Esophagus (tissue), 2 donors: Measurements from ENCODE around the gene TGFBI. TPM values are rescaled to one million over a fixed set of nuclear protein-coding genes. Genes with fewer than 3 reads are reported as not detected.
"Not testable (repeated sequence)": the region's sequence is repeated elsewhere in the genome, so short reads cannot be mapped to it uniquely, and the experiment has no call there.

Experiments
- H3K27ac ChIP-seq, 2 donors: one replicate each; pipeline ENCODE4 v1.5.1; 2013; ENCODE audit warnings: low read depth in 2 of 2, mild to moderate bottlenecking in 2 of 2, inconsistent platforms in 1 of 2, low read length in 1 of 2, moderate library complexity in 1 of 2
- H3K27me3 ChIP-seq, 2 donors: one replicate each; pipeline ENCODE4 v1.6.1; 2013; ENCODE audit warnings: low read length in 2 of 2, control low read depth in 1 of 2, mild to moderate bottlenecking in 1 of 2; ENCODE audit not compliant: insufficient read depth in 2 of 2, control insufficient read depth in 1 of 2
- H3K36me3 ChIP-seq, 2 donors: one replicate each; pipeline ENCODE4 v1.6.1; 2013; ENCODE audit warnings: low read length in 1 of 2; ENCODE audit not compliant: control insufficient read depth in 2 of 2, insufficient read depth in 2 of 2
- H3K4me1 ChIP-seq, 2 donors: one replicate each; pipeline ENCODE4 v1.6.1; 2013; ENCODE audit warnings: low read length in 1 of 2; ENCODE audit not compliant: control insufficient read depth in 2 of 2, insufficient read depth in 2 of 2
- H3K4me3 ChIP-seq, 2 donors: one replicate each; pipeline ENCODE4 v1.5.1; 2013; ENCODE audit warnings: low read length in 2 of 2, mild to moderate bottlenecking in 2 of 2, low read depth in 1 of 2, moderate library complexity in 1 of 2
- H3K9me3 ChIP-seq, 2 donors: one replicate each; pipeline ENCODE4 v1.6.1; 2013; ENCODE audit warnings: mild to moderate bottlenecking in 2 of 2, low read depth in 1 of 2, low read length in 1 of 2, moderate library complexity in 1 of 2; ENCODE audit not compliant: control insufficient read depth in 2 of 2, insufficient read depth in 1 of 2
- WGBS, 2 donors: extraction: QIAGEN DNeasy Blood & Tissue Kit; methylation state at CpG; one replicate each; pipeline ENCODE4 v1.1.7; 2013; 5-methylcytosine and 5-hydroxymethylcytosine counted together
- polyA plus RNA-seq, 2 donors: library from polyadenylated mRNA; stranded (reverse); fragments of 200-250 nt; gene quantifications; one replicate each; pipeline ENCODE4 v1.2.3, GENCODE V29; 2013
- donor health status: healthy with polysubstance abuse.
- donor health status: Bipolar disorder and iron deficiency.

The TGFBI gene
- polyA plus RNA-seq, 2 donors: 13.9 to 14.0 TPM

GRCh38 chr5:136037001-136037705 lies 8.4 kb downstream of the TGFBI start:
- Histone ChIP-seq H3K4me3 (no peak overlapping the region), H3K4me1 (peaks cover 4 to 19% of the 10 kb centered on the region in 2 donors), H3K27ac (peak overlapping the region; percentile 6 to 44), H3K27me3 (no peaks in the 10 kb centered on the region), H3K36me3 (no peaks in the 10 kb centered on the region), H3K9me3 (no peaks in the 10 kb centered on the region)
- WGBS, 2 donors: 55 to 59% methylated on average over 10 of the region's 10 CpGs

- Histone ChIP-seq H3K4me3 (no peak overlapping the region), H3K27ac (no peak overlapping the region), H3K27me3 (no peaks in the 10 kb centered on the region), H3K4me1 (peaks cover 3 to 14% of the 10 kb centered on the region in 2 donors), H3K9me3 (no peaks in the 10 kb centered on the region), H3K36me3 (no peaks in the 10 kb centered on the region)
- 84 to 89% methylated on average over 4 of the region's 4 CpGs for WGBS, 2 donors
These were observed 9.8 kb downstream of the TGFBI start for GRCh38 chr5:136038635-136039034.

GRCh38 chr5:136039202-136039601 lies 10.4 kb downstream of the TGFBI start:
- 90 to 97% methylated on average over 2 of the region's 2 CpGs for WGBS, 2 donors
- peaks cover 0 to 11% of the 10 kb centered on the region in 2 donors for H3K4me1 ChIP-seq

GRCh38 chr5:136040746-136041415 lies 12.1 kb downstream of the TGFBI start:
- peaks cover 0 to 8% of the 10 kb centered on the region in 2 donors for H3K4me1 ChIP-seq
- no peaks in the 10 kb centered on the region for H3K36me3 ChIP-seq
- no peaks in the 10 kb centered on the region for H3K9me3 ChIP-seq
- H3K4me3 ChIP-seq: no peak overlapping the region
- no peak overlapping the region for H3K27ac ChIP-seq
- H3K27me3 ChIP-seq: no peaks in the 10 kb centered on the region
- WGBS, 2 donors: 51 to 53% methylated on average over 4 of the region's 4 CpGs

More at GRCh38 chr5:136039202-136039601, 10.4 kb downstream of the TGFBI start:
- no peaks in the 10 kb centered on the region for H3K9me3 ChIP-seq
- H3K27me3 ChIP-seq: no peaks in the 10 kb centered on the region
- H3K27ac ChIP-seq: no peak overlapping the region
- H3K36me3 ChIP-seq: no peaks in the 10 kb centered on the region
- H3K4me3 ChIP-seq: no peak overlapping the region

GRCh38 chr5:136042156-136042555 lies 13.4 kb downstream of the TGFBI start:
- Histone ChIP-seq H3K27me3 (no peaks in the 10 kb centered on the region), H3K4me3 (no peak overlapping the region), H3K9me3 (no peaks in the 10 kb centered on the region), H3K36me3 (no peaks in the 10 kb centered on the region), H3K27ac (no peak overlapping the region), H3K4me1 (no peaks in the 10 kb centered on the region)
- WGBS, 2 donors: 64 to 73% methylated on average over 1 of the region's 1 CpG

- 58 to 64% methylated on average over 6 of the region's 6 CpGs for WGBS, 2 donors
- no peak overlapping the region for H3K27ac ChIP-seq
- no peaks in the 10 kb centered on the region for H3K27me3 ChIP-seq
- H3K9me3 ChIP-seq: no peaks in the 10 kb centered on the region
- no peak overlapping the region for H3K4me3 ChIP-seq
- no peaks in the 10 kb centered on the region for H3K36me3 ChIP-seq
- no peaks in the 10 kb centered on the region for H3K4me1 ChIP-seq
These were observed 13.9 kb downstream of the TGFBI start for GRCh38 chr5:136042665-136043121.

GRCh38 chr5:136043551-136043950 lies 14.8 kb downstream of the TGFBI start:
- 78 to 82% methylated on average over 2 of the region's 2 CpGs for WGBS, 2 donors
- Histone ChIP-seq H3K27me3 (no peaks in the 10 kb centered on the region), H3K27ac (no peak overlapping the region), H3K4me3 (no peak overlapping the region), H3K9me3 (no peaks in the 10 kb centered on the region), H3K36me3 (no peaks in the 10 kb centered on the region), H3K4me1 (no peaks in the 10 kb centered on the region)

GRCh38 chr5:136043968-136044610 lies 15.3 kb downstream of the TGFBI start:
- Histone ChIP-seq H3K9me3 (no peaks in the 10 kb centered on the region), H3K36me3 (no peaks in the 10 kb centered on the region), H3K27me3 (no peaks in the 10 kb centered on the region), H3K27ac (no peak overlapping the region), H3K4me1 (no peaks in the 10 kb centered on the region), H3K4me3 (no peak overlapping the region)
- WGBS, 2 donors: 90 to 94% methylated on average over 8 of the region's 8 CpGs

GRCh38 chr5:136045026-136045425 lies 16.2 kb downstream of the TGFBI start:
- WGBS, 2 donors: 88 to 96% methylated on average over 8 of the region's 8 CpGs
- H3K4me1 ChIP-seq, H3K27me3 ChIP-seq, H3K27ac ChIP-seq, H3K9me3 ChIP-seq, H3K36me3 ChIP-seq, H3K4me3 ChIP-seq: not testable (repeated sequence)
